HG02943 (cell line): ENCODE results near the gene NDUFV3.
"Not testable (repeated sequence)": the region's sequence is repeated elsewhere in the genome, so short reads cannot be mapped to it uniquely, and the experiment has no call there.

ENCODE experiments used
- ATAC-seq: cut with Tn5 transposase; IDR thresholded peaks from one replicate; pipeline ENCODE4 v1.9.1; 2021; ENCODE audit warnings: mild to moderate bottlenecking, low read depth, moderate library complexity; ENCODE audit not compliant: unreplicated experiment

The NDUFV3 gene

GRCh38 chr21:42892931-42893755 lies at the start of gene NDUFV3:
TSS of gene NDUFV3 (plus strand) at chr21:42893309. CDS start at chr21:42893334, 25 bp downstream.
- ATAC-seq, result peak; percentile 91

- ATAC-seq, result no peak
Observed at GRCh38 chr21:42844411-42845113, 48.5 kb upstream of the NDUFV3 start.

GRCh38 chr21:42845296-42845965 lies 47.7 kb upstream of the NDUFV3 start:
- ATAC-seq, result no peak

DNA sequence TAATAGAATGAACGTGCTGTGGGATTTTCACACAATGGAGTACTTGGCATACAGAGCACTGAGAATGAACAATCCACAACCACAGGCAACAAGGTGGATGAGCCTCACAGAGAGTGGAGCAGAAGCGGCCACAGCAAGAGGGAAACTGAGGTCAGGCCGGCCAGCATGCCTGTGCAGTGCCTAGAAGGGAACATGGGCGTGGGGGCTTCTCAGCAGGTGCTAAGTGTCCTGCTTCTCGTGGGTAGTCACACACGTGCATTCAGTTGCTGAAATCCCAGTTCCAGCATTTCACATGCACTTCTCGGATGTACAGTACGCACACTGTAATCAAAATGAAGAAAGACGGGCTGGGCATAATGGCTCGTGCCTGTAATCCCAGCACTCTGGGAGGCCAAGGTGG lies 46.9 kb upstream of the NDUFV3 start:
- ATAC-seq, result no peak

GRCh38 chr21:42847051-42847707 lies 45.9 kb upstream of the NDUFV3 start:
- ATAC-seq, result no peak

DNA sequence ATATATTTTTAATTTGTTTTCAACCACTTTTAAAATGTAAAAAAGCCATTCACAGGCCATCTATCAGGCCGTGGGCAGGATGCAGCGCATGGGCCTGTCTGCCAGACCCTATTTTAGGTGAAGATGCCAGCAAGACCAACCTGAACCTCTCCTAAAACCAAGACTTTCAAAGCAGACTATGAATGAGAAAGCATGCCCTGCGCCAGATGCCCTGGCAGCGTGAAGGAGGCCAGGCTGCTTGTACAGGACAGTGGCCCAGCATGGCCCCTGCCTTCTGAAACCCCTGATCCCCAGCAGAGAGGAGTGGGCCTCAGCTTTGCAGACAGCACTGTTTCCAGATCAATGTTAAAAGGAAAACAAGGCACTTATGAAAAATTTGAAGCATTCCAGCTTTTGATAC lies 45.4 kb upstream of the NDUFV3 start:
- no peak for ATAC-seq

- ATAC-seq, result not testable (repeated sequence)
Observed at GRCh38 chr21:42848144-42848931, 44.8 kb upstream of the NDUFV3 start.

- ATAC-seq, result no peak
Observed at GRCh38 chr21:42848932-42849758, 44.0 kb upstream of the NDUFV3 start.

- no peak for ATAC-seq
Observed at GRCh38 chr21:42849759-42850412, 43.2 kb upstream of the NDUFV3 start.

GRCh38 chr21:42850463-42850862 lies 42.6 kb upstream of the NDUFV3 start:
- ATAC-seq, result no peak

DNA sequence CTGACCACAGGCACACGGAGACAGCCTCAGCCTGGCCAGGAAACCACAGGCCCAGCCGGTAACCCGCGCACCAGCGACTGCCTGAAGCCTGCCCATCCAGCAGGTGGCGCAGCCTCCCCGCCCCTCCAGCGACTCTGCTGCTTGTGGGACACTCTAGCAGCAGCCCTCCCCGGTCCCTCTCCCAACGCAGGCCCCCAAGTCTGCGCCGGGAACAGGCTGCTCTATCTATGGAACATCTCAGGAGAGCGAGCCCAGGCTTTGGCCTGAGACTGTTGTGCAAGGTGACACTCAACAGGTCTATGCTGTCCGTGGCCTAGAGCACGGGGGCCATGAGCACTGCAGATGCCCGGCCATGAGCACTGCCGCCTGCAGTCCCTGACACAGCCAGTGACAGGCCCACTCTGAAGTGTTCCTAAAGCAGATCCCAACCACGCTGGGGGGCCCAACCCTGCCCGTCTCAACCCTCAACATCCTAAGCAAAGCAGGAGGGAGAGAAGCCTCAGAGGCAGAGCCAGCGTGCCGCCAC lies 42.2 kb upstream of the NDUFV3 start:
- no peak for ATAC-seq

GRCh38 chr21:42851812-42852665 lies 41.1 kb upstream of the NDUFV3 start:
- ATAC-seq, result no peak

DNA sequence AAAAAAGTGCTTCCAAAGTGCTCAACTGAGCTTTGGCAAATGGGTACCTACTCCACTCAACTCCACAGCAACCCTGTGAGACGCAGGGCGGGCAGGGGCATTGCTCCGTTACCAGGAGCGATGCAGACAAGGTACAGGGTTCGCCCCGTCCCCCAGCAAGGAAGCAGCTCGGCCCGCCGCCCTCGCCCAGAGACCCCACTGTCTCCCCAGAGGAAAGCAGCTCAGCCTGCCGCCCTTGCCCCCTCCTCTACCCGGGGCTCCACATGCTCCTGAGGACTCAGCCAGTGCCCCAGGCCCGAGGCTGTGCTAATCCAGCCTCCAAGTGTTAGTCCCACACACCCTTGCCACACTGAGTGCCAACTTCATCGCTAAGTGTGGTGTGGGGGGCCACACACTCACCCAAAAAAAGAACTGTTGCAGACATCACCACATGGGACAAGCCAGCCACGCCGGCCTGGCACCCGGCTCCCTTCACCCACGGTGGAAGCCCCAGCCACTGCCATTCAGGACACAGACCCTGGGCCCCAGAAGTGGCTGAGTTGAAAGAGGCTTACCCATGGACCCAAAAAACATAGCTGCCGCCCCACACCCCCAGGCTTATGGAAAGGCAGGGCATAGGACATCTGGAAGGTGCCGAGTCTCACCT lies 40.1 kb upstream of the NDUFV3 start:
- no peak for ATAC-seq

GRCh38 chr21:42853621-42854020 lies 39.5 kb upstream of the NDUFV3 start:
- ATAC-seq, result no peak

GRCh38 chr21:42854246-42855010 lies 38.7 kb upstream of the NDUFV3 start:
- ATAC-seq, result no peak
